GM23248 (cell line): ENCODE measurements around the gene ANKS3. TPM values are rescaled to one million over a fixed set of nuclear protein-coding genes. Genes with fewer than 3 reads are reported as not detected.

Experiments
- DNase-seq: peaks from one replicate; pipeline ENCODE4 v3.0.0-alpha.2; 2015
- H2AFZ ChIP-seq: fragments of 200-600 bp; sonication (generic); 2 replicates; pipeline ENCODE4 v1.6.1; 2016; ENCODE audit warnings: antibody characterized with exemption
- H3F3A ChIP-seq: fragments of 200-600 bp; sonication (generic); 2 replicates; pipeline ENCODE4 v1.6.1; 2016; ENCODE audit warnings: mild to moderate bottlenecking, antibody characterized with exemption, mixed run types; ENCODE audit not compliant: insufficient read depth
- H3K27ac ChIP-seq: fragments of 200-600 bp; sonication (generic); 2 replicates; pipeline ENCODE4 v1.5.1; 2016; ENCODE audit warnings: mild to moderate bottlenecking
- H3K27me3 ChIP-seq: fragments of 200-600 bp; sonication (generic); replicated peaks from 2 replicates; pipeline ENCODE4 v1.6.1; 2016; ENCODE audit warnings: mild to moderate bottlenecking; ENCODE audit not compliant: insufficient read depth
- H3K36me3 ChIP-seq: fragments of 200-600 bp; sonication (generic); 2 replicates; pipeline ENCODE4 v1.6.1; 2016; ENCODE audit warnings: low read depth, mild to moderate bottlenecking
- H3K4me1 ChIP-seq: fragments of 200-600 bp; sonication (generic); 2 replicates; pipeline ENCODE4 v1.6.1; 2016; ENCODE audit warnings: mild to moderate bottlenecking; ENCODE audit not compliant: insufficient read depth
- H3K4me2 ChIP-seq: fragments of 200-600 bp; sonication (generic); one replicate; pipeline ENCODE4 v1.6.1; 2016; ENCODE audit warnings: mild to moderate bottlenecking; ENCODE audit not compliant: unreplicated experiment
- H3K4me3 ChIP-seq: fragments of 200-600 bp; sonication (generic); 2 replicates; pipeline ENCODE4 v1.5.1; 2016; ENCODE audit warnings: mild to moderate bottlenecking
- H3K79me2 ChIP-seq: fragments of 200-600 bp; sonication (generic); 2 replicates; pipeline ENCODE4 v1.6.1; 2016; ENCODE audit warnings: mild to moderate bottlenecking; ENCODE audit not compliant: insufficient read depth
- H3K9ac ChIP-seq: fragments of 200-600 bp; sonication (generic); 2 replicates; pipeline ENCODE4 v1.6.1; 2016; ENCODE audit warnings: mild to moderate bottlenecking
- H3K9me2 ChIP-seq: fragments of 200-600 bp; sonication (generic); 2 replicates; pipeline ENCODE4 v1.6.1; 2016; ENCODE audit warnings: mixed run types, mild to moderate bottlenecking, moderate library complexity; ENCODE audit not compliant: insufficient read depth
- H3K9me3 ChIP-seq: fragments of 200-600 bp; sonication (generic); one replicate; pipeline ENCODE4 v1.6.1; 2017; ENCODE audit warnings: low read depth
- H4K20me1 ChIP-seq: fragments of 200-600 bp; sonication (generic); 2 replicates; pipeline ENCODE4 v1.6.0; 2016; ENCODE audit not compliant: insufficient read depth
- EZH2 ChIP-seq: fragments of 200-600 bp; sonication (generic); IDR thresholded peaks from 2 replicates; pipeline ENCODE4 v1.6.1; 2018; ENCODE audit warnings: antibody characterized with exemption, mild to moderate bottlenecking; ENCODE audit not compliant: insufficient read depth, poor library complexity, severe bottlenecking
- EZH2phosphoT487 ChIP-seq: fragments of 200-600 bp; sonication (generic); IDR thresholded peaks from 2 replicates; pipeline ENCODE4 v1.6.1; 2018; ENCODE audit warnings: antibody characterized with exemption, moderate library complexity, mild to moderate bottlenecking, low read depth; ENCODE audit not compliant: insufficient read depth
- WGBS, 2 experiments: methylation state at CpG; one replicate each; pipeline ENCODE4 v1.1.6; 2015 to 2017; ENCODE audit warnings: low lambda C conversion rate in 2 of 2, low coverage in 1 of 2; ENCODE audit errors: missing lambda C conversion rate in 2 of 2; 5-methylcytosine and 5-hydroxymethylcytosine counted together
- in situ Hi-C: fragments of 300-500 bp; cut with MboI; formaldehyde crosslinking; loops from 2 replicates; pipeline ENCODE4 v1.15.0; 2020
- polyA plus RNA-seq: library from polyadenylated mRNA; unstranded; fragments of >200 nt; fragmentation: Nextera tagmentation; extraction: Ambion mirVana; gene quantifications from 2 replicates; pipeline ENCODE4 v1.2.1, GENCODE V29; 2016
- total RNA-seq: library from RNA; depleted of rRNA; stranded (reverse); fragments of >200 nt; shearing (Covaris generic); gene quantifications from 2 replicates; pipeline ENCODE4 v1.2.3, GENCODE V29; 2014; rRNA removed

ANKS3 gene, protein sequence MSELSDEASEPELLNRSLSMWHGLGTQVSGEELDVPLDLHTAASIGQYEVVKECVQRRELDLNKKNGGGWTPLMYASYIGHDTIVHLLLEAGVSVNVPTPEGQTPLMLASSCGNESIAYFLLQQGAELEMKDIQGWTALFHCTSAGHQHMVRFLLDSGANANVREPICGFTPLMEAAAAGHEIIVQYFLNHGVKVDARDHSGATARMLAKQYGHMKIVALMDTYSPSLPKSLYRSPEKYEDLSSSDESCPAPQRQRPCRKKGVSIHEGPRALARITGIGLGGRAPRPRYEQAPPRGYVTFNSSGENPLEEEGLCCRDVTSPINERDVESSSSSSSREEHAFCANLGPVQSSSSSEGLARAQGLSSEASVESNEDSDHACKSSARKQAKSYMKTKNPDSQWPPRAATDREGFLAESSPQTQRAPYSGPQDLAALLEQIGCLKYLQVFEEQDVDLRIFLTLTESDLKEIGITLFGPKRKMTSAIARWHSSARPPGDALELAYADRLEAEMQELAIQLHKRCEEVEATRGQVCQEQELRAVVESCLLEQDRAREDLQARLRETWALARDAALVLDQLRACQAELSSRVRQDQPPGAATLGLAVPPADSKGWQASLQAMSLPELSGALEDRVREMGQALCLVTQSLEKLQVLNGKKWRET
- 17.6 and 20.0 TPM in 2 replicates for total RNA-seq
- 12.8 and 13.0 TPM in 2 replicates for polyA plus RNA-seq

DNA sequence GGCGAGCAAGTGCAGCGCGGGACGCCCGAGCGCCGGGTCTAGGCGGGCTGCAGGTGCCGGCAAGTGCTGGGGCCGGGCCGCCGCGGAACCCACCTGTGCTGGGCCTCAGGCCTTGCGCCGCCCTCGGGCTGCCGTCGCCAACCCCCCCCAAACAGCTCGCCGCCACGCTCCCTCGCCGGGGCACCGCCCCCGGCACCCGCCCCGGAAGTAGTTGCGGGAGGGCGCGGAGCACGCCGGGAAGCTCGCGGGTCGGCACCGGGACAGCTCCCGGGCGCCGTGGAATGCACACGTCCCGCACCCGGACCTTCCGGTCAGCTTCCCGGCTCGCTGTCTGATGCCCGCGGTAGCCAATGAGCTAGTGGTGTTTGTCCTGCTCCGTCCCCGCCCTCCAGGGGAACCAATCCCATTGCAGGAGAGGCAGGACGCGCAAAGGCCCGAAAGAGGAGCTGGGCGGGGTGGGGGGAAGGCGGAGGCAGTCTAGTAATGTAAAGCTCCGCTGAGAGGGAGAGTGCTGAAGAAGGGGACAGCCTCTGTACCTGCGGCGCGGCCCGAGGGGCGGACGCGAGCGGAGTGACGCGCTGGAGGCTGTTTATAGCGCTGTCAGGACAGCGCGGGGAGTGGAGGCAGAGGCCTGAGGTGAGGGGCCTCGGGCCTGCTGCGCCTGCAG lies at the start of gene ANKS3, which contains the start of gene DNAAF8:
ANKS3 (minus strand) TSS at position 209 of the 667 bp plus-strand sequence. CDS start 4,122 bp downstream, outside the sequence.
DNAAF8 (plus strand) TSS at position 475 of the 667 bp plus-strand sequence. CDS start 1,978 bp downstream, outside the sequence.
- in situ Hi-C loops = no loop called here
- no peaks in the 10 kb centered on the region for H4K20me1 ChIP-seq

DNA sequence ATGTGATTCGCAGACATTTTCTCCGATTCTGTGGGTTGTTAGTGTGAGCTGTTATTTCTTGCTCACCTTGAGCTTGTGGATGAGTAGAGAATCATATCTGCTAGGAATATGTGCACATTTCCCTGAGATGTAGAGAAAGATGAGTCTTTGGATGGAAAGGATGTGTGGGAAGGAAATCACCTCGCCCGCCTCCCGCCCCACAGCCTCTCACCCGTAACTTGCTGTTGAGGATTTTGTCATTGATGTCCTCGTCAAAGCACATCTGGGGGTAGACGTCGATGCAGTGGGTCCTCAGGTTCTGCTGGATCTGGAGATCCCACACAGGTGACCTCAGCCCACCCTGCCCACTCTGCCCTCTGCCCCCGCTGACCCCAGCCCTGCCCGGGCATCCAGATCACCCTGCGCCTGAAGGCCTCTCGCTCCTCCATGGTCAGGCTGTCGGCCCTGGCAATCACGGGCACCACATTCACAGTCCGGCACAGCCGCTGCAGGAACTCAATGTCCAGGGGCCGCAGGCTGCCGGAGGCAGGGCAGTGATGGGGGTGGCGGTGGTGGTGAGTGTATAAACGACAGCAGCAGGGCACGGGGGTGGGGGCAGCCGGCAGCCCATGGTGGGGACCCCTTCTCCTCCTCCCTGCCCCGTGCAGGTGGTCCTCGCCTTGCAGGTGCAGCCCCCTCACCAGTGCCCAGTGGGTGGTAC lies 49.3 kb upstream of the ANKS3 start:
- H2AFZ ChIP-seq = no peak overlapping the region
- in situ Hi-C loops = no loop called here
- H3K9me2 ChIP-seq = no peaks in the 10 kb centered on the region
- H3F3A ChIP-seq = no peaks in the 10 kb centered on the region
- no peaks in the 10 kb centered on the region for H4K20me1 ChIP-seq
- no peak overlapping the region for H3K27ac ChIP-seq
- no peak overlapping the region for H3K9ac ChIP-seq
- no peaks in the 10 kb centered on the region for H3K27me3 ChIP-seq
- H3K36me3 ChIP-seq = no peaks in the 10 kb centered on the region
- no peak overlapping the region for H3K4me3 ChIP-seq
- no peak for TF ChIP-seq EZH2phosphoT487
- TF ChIP-seq EZH2 = no peak
- WGBS, 2 experiments = 77 to 81% methylated on average over 24 to 25 of the region's 25 CpGs
- DNase-seq = no peak
- no peaks in the 10 kb centered on the region for H3K4me1 ChIP-seq
- no peak overlapping the region for H3K4me2 ChIP-seq
- no peaks in the 10 kb centered on the region for H3K9me3 ChIP-seq
- H3K79me2 ChIP-seq = no peaks in the 10 kb centered on the region

More for the DNA sequence above, at the start of gene ANKS3, which contains the start of gene DNAAF8:
- WGBS, 2 experiments = 0 to 1% methylated on average over 49 to 62 of the region's 70 CpGs
- Histone ChIP-seq H3K79me2 (peaks cover 48% of the 10 kb centered on the region), H3K27ac (peak within 1 kb of the TSS; percentile 89), H3K9me2 (no peaks in the 10 kb centered on the region), H3K9me3 (no peaks in the 10 kb centered on the region), H2AFZ (peak within 1 kb of the TSS; percentile 98), H3K4me2 (peak within 1 kb of the TSS; percentile 97), H3F3A (no peaks in the 10 kb centered on the region), H3K4me3 (peak within 1 kb of the TSS; percentile 97), H3K4me1 (peaks cover 3% of the 10 kb centered on the region; the same call in 1 of the 2 replicates), H3K27me3 (no peaks in the 10 kb centered on the region), H3K36me3 (no peaks in the 10 kb centered on the region), H3K9ac (peak within 1 kb of the TSS; percentile 88)
- no peak for TF ChIP-seq EZH2
- no peak for TF ChIP-seq EZH2phosphoT487
- DNase-seq = peak; percentile 100

DNA sequence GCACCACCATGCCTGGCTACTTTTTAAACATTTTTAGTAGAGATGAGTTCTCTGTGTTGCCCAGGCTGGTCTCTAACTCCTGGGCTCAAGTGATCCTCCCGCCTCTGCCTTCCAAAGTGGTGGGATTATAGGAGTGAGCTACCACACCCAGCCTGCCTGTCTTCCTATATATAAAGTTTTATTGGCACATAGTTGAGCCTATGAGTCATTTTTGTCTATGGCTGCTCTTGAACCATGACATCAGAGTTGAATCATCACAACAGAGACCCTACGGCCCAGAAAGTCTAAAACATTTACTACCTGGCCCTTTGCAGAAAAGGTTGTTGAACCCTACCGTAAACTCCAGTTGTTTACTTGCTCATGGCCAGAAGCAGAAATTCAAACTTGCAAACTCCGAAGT lies 46.2 kb upstream of the ANKS3 start:
- H3K4me2 ChIP-seq = no peak overlapping the region
- H3F3A ChIP-seq = no peaks in the 10 kb centered on the region
- H3K9me3 ChIP-seq = no peaks in the 10 kb centered on the region
- no peaks in the 10 kb centered on the region for H3K27me3 ChIP-seq
- WGBS, 2 experiments = 58 to 67% methylated on average over 4 of the region's 4 CpGs
- H2AFZ ChIP-seq = no peak overlapping the region
- in situ Hi-C loops = no loop called here
- H3K27ac ChIP-seq = no peak overlapping the region
- H3K79me2 ChIP-seq = no peaks in the 10 kb centered on the region
- H3K9ac ChIP-seq = no peak overlapping the region
- DNase-seq = peak; percentile 30
- H3K36me3 ChIP-seq = no peaks in the 10 kb centered on the region
- H3K4me1 ChIP-seq = no peaks in the 10 kb centered on the region
- no peaks in the 10 kb centered on the region for H3K9me2 ChIP-seq
- H4K20me1 ChIP-seq = no peaks in the 10 kb centered on the region
- no peak overlapping the region for H3K4me3 ChIP-seq
- no peak for TF ChIP-seq EZH2
- no peak for TF ChIP-seq EZH2phosphoT487

DNA sequence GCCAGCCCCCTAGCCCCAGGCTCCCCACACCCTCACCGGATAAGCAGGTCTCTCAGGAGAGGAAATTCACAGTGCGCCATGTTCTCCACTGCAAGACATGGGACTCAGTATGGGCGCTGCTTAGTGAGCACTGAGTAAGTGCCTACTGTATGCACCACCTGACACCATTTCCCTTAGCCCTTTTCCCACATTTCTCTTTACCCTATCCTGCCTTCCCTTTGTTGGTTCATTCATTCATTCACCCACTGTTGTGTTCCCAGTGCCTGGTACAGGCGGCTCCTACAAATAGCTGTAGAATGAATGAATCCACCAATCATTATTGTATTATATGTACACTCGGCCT lies 44.0 kb upstream of the ANKS3 start:
- in situ Hi-C loops = no loop called here
- no peaks in the 10 kb centered on the region for H4K20me1 ChIP-seq
- H3K9ac ChIP-seq = no peak overlapping the region
- no peak overlapping the region for H3K4me3 ChIP-seq
- TF ChIP-seq EZH2 (no peak), EZH2phosphoT487 (no peak)
- H3K27me3 ChIP-seq = no peaks in the 10 kb centered on the region
- no peaks in the 10 kb centered on the region for H3K36me3 ChIP-seq
- no peak overlapping the region for H3K4me2 ChIP-seq
- no peak for DNase-seq
- H3K9me3 ChIP-seq = no peaks in the 10 kb centered on the region
- 77 to 78% methylated on average over 5 of the region's 5 CpGs for WGBS, 2 experiments
- H2AFZ ChIP-seq = no peak overlapping the region
- no peaks in the 10 kb centered on the region for H3K4me1 ChIP-seq
- H3K9me2 ChIP-seq = no peaks in the 10 kb centered on the region
- no peaks in the 10 kb centered on the region for H3F3A ChIP-seq
- H3K27ac ChIP-seq = no peak overlapping the region
- H3K79me2 ChIP-seq = no peaks in the 10 kb centered on the region
